Measurements from ENCODE around the gene VCX3A. TPM values are rescaled to one million over a fixed set of nuclear protein-coding genes. Genes with fewer than 3 reads are reported as not detected.

Gene VCX3A
- total RNA-seq, 1 experiment from 2014 or later: 0.28 TPM

DNA sequence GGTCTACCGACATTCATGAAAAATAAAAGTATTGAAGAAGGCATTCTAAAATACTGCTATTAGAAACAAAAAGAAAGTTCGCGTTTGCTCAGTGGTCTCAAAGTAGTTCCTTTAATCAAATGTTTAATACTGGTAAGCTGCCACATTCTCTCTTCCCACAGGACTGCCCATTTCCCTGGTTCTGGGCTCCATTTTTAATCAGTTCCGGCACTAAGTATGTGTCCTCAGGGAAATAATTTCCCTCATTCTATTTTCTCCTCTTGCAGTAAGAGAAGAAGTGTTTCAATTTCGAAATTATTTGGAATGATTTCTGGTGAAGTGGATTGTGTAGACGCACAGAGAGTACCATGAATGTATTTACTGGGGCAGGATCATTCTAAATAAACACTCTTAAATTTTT lies 17.5 kb downstream of the VCX3A start:
- Histone ChIP-seq H3K23me2 (ENCODE audit: insufficient read length, low read depth, low read length, poor library complexity, severe bottlenecking) (no peaks in the 10 kb centered on the region), H2AFZ (ENCODE audit: low read length) (no peak overlapping the region), H3K27ac (ENCODE audit: insufficient read length, low read depth, low read length) (no peak overlapping the region), H2BK120ac (ENCODE audit: low read depth, low read length, poor library complexity, severe bottlenecking) (no peak overlapping the region), H3K14ac (ENCODE audit: insufficient read depth, low read length) (no peak overlapping the region), H3T11ph (ENCODE audit: low read length) (no peak overlapping the region), H3K4me2 (ENCODE audit: insufficient read depth, insufficient read length, low read length) (no peak overlapping the region), H2BK12ac (ENCODE audit: insufficient read length, low read depth, low read length) (no peak overlapping the region), H3K9me3 (ENCODE audit: control insufficient read depth, low read depth, low read length) (no peaks in the 10 kb centered on the region), H3K9ac (ENCODE audit: extremely low read depth, insufficient read length, low read length) (no peak overlapping the region), H2BK5ac (ENCODE audit: insufficient read length, low read length) (no peak overlapping the region), H3K4ac (ENCODE audit: low read depth, low read length) (no peak overlapping the region), H2AK5ac (ENCODE audit: insufficient read length, low read length) (no peak overlapping the region), H2BK20ac (ENCODE audit: low read depth, low read length, poor library complexity, severe bottlenecking) (no peak overlapping the region), H3K4me1 (ENCODE audit: insufficient read depth, low read length) (no peaks in the 10 kb centered on the region), H4K5ac (ENCODE audit: insufficient read length, low read depth, low read length) (no peak overlapping the region), H4K91ac (ENCODE audit: insufficient read length, low read depth, low read length) (no peak overlapping the region), H3K79me2 (ENCODE audit: insufficient read depth, low read length) (no peaks in the 10 kb centered on the region), H4K20me1 (ENCODE audit: control insufficient read depth, insufficient read depth, insufficient read length) (no peaks in the 10 kb centered on the region), H3K56ac (ENCODE audit: insufficient read length, low read depth, low read length) (no peak overlapping the region), H4K8ac (replicated peaks; ENCODE audit: insufficient read length, low read depth, low read length) (no peak overlapping the region), H2BK15ac (ENCODE audit: low read depth, low read length) (no peak overlapping the region), H3K18ac (ENCODE audit: insufficient read length, low read depth, low read length) (no peak overlapping the region), H3K27me3 (ENCODE audit: insufficient read depth, low read length) (no peaks in the 10 kb centered on the region), H3K79me1 (ENCODE audit: insufficient read depth, low read depth, low read length, poor library complexity, severe bottlenecking) (no peaks in the 10 kb centered on the region), H3K23ac (ENCODE audit: insufficient read length, low read depth, low read length) (no peak overlapping the region)
- Mint-ChIP-seq H3K4me1 (no peaks in the 10 kb centered on the region), H3K27ac (no peak overlapping the region), H3K9me3 (peaks cover 3 to 16% of the 10 kb centered on the region in 2 experiments; a peak in 3 of 5 replicates), H3K36me3 (ENCODE audit: insufficient read depth in 1 of 3, low read depth in 3 of 3) (peaks cover 0 to 8% (median 0%) of the 10 kb centered on the region in 3 experiments; a peak in 2 of 7 replicates), H3K27me3 (ENCODE audit: low read depth) (no peaks in the 10 kb centered on the region; the same call in 1 of the 2 replicates), H3K4me3 (no peak overlapping the region)
- no CpG with 5 or more reads among the region's 6 CpGs for WGBS (ENCODE audit: extremely low coverage, insufficient read length, low lambda C conversion rate)
- TF ChIP-seq, protein P1, sequence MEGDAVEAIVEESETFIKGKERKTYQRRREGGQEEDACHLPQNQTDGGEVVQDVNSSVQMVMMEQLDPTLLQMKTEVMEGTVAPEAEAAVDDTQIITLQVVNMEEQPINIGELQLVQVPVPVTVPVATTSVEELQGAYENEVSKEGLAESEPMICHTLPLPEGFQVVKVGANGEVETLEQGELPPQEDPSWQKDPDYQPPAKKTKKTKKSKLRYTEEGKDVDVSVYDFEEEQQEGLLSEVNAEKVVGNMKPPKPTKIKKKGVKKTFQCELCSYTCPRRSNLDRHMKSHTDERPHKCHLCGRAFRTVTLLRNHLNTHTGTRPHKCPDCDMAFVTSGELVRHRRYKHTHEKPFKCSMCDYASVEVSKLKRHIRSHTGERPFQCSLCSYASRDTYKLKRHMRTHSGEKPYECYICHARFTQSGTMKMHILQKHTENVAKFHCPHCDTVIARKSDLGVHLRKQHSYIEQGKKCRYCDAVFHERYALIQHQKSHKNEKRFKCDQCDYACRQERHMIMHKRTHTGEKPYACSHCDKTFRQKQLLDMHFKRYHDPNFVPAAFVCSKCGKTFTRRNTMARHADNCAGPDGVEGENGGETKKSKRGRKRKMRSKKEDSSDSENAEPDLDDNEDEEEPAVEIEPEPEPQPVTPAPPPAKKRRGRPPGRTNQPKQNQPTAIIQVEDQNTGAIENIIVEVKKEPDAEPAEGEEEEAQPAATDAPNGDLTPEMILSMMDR (conservative IDR thresholded peaks at IDR 0.05): no peak
- DNase-seq: no peak

All from H9 (cell line).